Liver (tissue), 3 donors: ENCODE results near the gene PIWIL4.

Experiments used
- ATF3 ChIP-seq: IDR thresholded peaks from 2 replicates; pipeline ENCODE4 v1.6.1; 2016; ENCODE audit warnings: antibody characterized with exemption
- CTCF ChIP-seq: fragments of 150-350 bp; IDR thresholded peaks from 2 replicates; pipeline ENCODE4 v1.5.1; 2017; ENCODE audit warnings: improper control_type of control experiment, low read depth, low read length; ENCODE audit not compliant: missing input control
- FOXA1 ChIP-seq: IDR thresholded peaks from 2 replicates; pipeline ENCODE4 v1.6.1; 2016; ENCODE audit warnings: antibody characterized with exemption
- MAX ChIP-seq: IDR thresholded peaks from 2 replicates; pipeline ENCODE4 v1.6.1; 2016; ENCODE audit warnings: antibody characterized with exemption
- REST ChIP-seq: IDR thresholded peaks from 2 replicates; pipeline ENCODE4 v1.6.1; 2016; ENCODE audit warnings: antibody characterized with exemption, mild to moderate bottlenecking
- RXRA ChIP-seq, 2 donors: IDR thresholded peaks; 2 replicates each; pipeline ENCODE4 v1.6.1; 2017 to 2018; ENCODE audit warnings: antibody characterized with exemption in 2 of 2, mild to moderate bottlenecking in 1 of 2
- SP1 ChIP-seq: IDR thresholded peaks from 2 replicates; pipeline ENCODE4 v1.6.1; 2018; ENCODE audit warnings: antibody characterized with exemption, mild to moderate bottlenecking
- ZBTB33 ChIP-seq: IDR thresholded peaks from 2 replicates; pipeline ENCODE4 v1.6.1; 2016; ENCODE audit warnings: antibody characterized with exemption
- donor health status: healthy.
- donor health status: healthy.

GRCh38 chr11:94662065-94662779 lies 95.1 kb downstream of the PIWIL4 start:
- TF ChIP-seq CTCF (no peak), ATF3 (no peak), MAX (no peak), FOXA1 (no peak), REST (no peak), ZBTB33 (no peak), RXRA (IDR thresholded peaks at IDR 0.05) (no peak), SP1 (no peak)
